HG02588 (cell line): ENCODE data around the gene CBFA2T2.
"Not testable (repeated sequence)": the region's sequence is repeated elsewhere in the genome, so short reads cannot be mapped to it uniquely, and the experiment has no call there.

Experiments used
- ATAC-seq: cut with Tn5 transposase; IDR thresholded peaks from one replicate; pipeline ENCODE4 v1.9.1; 2021; ENCODE audit warnings: mild to moderate bottlenecking, moderate library complexity; ENCODE audit not compliant: unreplicated experiment

Gene CBFA2T2

GRCh38 chr20:33541797-33542196 is 51.9 kb downstream of the CBFA2T2 start:
- no peak for ATAC-seq

GRCh38 chr20:33545763-33546162 is 55.9 kb downstream of the CBFA2T2 start:
- ATAC-seq, result no peak

GRCh38 chr20:33549229-33549999 is 59.5 kb downstream of the CBFA2T2 start:
- no peak for ATAC-seq

GRCh38 chr20:33551778-33552177 is 61.9 kb downstream of the CBFA2T2 start:
- no peak for ATAC-seq

- ATAC-seq, result no peak
Measured at GRCh38 chr20:33552519-33552918, 62.6 kb downstream of the CBFA2T2 start.

- no peak for ATAC-seq
Measured at GRCh38 chr20:33553516-33553915, 63.6 kb downstream of the CBFA2T2 start.

GRCh38 chr20:33554914-33555420 is 65.1 kb downstream of the CBFA2T2 start:
- ATAC-seq, result peak; percentile 92

- no peak for ATAC-seq
Measured at GRCh38 chr20:33555755-33556154, 65.9 kb downstream of the CBFA2T2 start.

- ATAC-seq, result no peak
Measured at GRCh38 chr20:33556246-33556645, 66.3 kb downstream of the CBFA2T2 start.

- no peak for ATAC-seq
Measured at GRCh38 chr20:33558348-33559144, 68.7 kb downstream of the CBFA2T2 start.

- no peak for ATAC-seq
Measured at GRCh38 chr20:33559212-33559611, 69.3 kb downstream of the CBFA2T2 start.

GRCh38 chr20:33560026-33560425 is 70.1 kb downstream of the CBFA2T2 start:
- no peak for ATAC-seq

- ATAC-seq, result not testable (repeated sequence)
Measured at GRCh38 chr20:33561053-33561452, 71.2 kb downstream of the CBFA2T2 start.

- ATAC-seq, result no peak
Measured at GRCh38 chr20:33561692-33562601, 72.1 kb downstream of the CBFA2T2 start.

- no peak for ATAC-seq
Measured at GRCh38 chr20:33563788-33564187, 73.9 kb downstream of the CBFA2T2 start.

GRCh38 chr20:33566781-33567603 is 77.1 kb downstream of the CBFA2T2 start:
- ATAC-seq, result no peak

GRCh38 chr20:33567949-33568348 is 78.1 kb downstream of the CBFA2T2 start:
- no peak for ATAC-seq

- ATAC-seq, result no peak
Measured at GRCh38 chr20:33568378-33568777, 78.5 kb downstream of the CBFA2T2 start.

GRCh38 chr20:33568868-33569801 is 79.2 kb downstream of the CBFA2T2 start:
- no peak for ATAC-seq
